ENCODE data around the gene GPR84. TPM values are rescaled to one million over a fixed set of nuclear protein-coding genes. Genes with fewer than 3 reads are reported as not detected.
A peak's percentile ranks its signal among the peaks of the same experiment; 100 is the strongest.

GPR84 gene
- total and polyA plus RNA-seq, 9 of the 15 experiments (the other 6 are each of a cell fraction or from before 2014, with no cell fraction given): 0.07 to 0.18 (median 0.11) TPM; not detected in 5

- TF ChIP-seq CHD7 (IDR thresholded peaks at IDR 0.05; ENCODE audit: low read depth, low read length) (no peak), RBBP5 (IDR thresholded peaks at IDR 0.05; ENCODE audit: borderline replicate concordance, insufficient read depth, low read length, poor library complexity, severe bottlenecking) (no peak), CC2D1A (IDR thresholded peaks at IDR 0.05) (peak; percentile 97), NFRKB (IDR thresholded peaks at IDR 0.05; ENCODE audit: low read depth) (peak; percentile 62), ZNF507 (tag; conservative IDR thresholded peaks at IDR 0.05) (no peak), ZMIZ1 (IDR thresholded peaks at IDR 0.05; ENCODE audit: low read depth in 2 of 2, low read length in 2 of 2) (peak in 1 of 2 experiments; percentile 75; a peak in 2 of 4 replicates), UBTF (IDR thresholded peaks at IDR 0.05; ENCODE audit: borderline replicate concordance in 1 of 2, low read depth in 2 of 2, low read length in 2 of 2) (no peak), RNF2 (IDR thresholded peaks at IDR 0.05) (peak; percentile 88), THRAP3 (IDR thresholded peaks at IDR 0.05; ENCODE audit: borderline replicate concordance) (no peak; the same call in 1 of the 2 replicates)
Observed at GRCh38 chr12:54358945-54359761, 5.1 kb downstream of the GPR84 start (continued).

All from K562 (cell line).